Measurements from ENCODE around the gene BACE2. TPM values are rescaled to one million over a fixed set of nuclear protein-coding genes. Genes with fewer than 3 reads are reported as not detected.
"Not testable (repeated sequence)": the region's sequence is repeated elsewhere in the genome, so short reads cannot be mapped to it uniquely, and the experiment has no call there.

BACE2 gene
- total RNA-seq, 2 experiments from 2014 or later, result 0.32 to 0.73 TPM

GRCh38 chr21:41255190-41255589, 87.2 kb downstream of the BACE2 start:
- CTCF ChIA-PET, result no interaction called here
- POLR2A ChIA-PET, result no interaction called here

- POLR2A ChIA-PET, CTCF ChIA-PET: not testable (repeated sequence)
Measured at GRCh38 chr21:41256231-41256630, 88.3 kb downstream of the BACE2 start.

DNA sequence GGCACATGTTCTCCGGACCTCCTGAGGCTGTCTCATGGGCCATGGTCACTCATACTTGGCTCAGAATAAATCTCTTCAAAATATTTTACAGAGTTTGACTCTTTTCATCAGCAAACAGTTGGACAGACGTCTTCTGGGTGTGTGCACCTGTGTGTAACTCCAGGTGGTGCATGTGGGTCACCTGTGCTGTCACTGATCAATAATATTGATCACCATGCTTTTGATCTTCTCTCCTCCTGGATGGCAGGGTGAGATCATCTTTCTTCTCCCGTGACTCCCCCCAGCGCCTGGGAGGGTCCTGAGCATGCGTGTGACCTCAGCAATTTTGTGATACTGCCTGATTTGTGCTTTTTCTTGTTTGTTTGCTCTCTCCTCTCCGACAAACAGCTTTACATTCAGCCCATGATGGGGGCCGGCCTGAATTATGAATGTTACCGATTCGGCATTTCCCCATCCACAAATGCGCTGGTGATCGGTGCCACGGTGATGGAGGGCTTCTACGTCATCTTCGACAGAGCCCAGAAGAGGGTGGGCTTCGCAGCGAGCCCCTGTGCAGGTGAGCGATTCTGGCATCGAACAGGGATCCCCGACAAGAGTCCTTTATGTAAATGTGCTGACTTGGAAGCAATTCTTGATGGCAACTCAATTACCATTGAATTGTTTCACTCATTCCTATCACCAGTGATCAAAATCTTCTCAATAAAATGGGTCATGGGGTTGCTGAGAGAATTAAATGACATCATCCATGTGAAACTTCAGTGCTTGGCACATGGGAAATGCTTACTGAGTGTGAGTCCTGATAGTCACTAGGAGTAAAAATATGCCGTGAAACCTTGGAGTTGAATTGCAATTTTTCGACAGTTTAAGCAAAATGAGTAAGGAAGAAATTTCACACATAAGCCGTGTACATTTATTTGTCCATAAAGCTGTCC, 89.1 kb downstream of the BACE2 start:
- ChIA-PET CTCF (no interaction called here), POLR2A (no interaction called here)

DNA sequence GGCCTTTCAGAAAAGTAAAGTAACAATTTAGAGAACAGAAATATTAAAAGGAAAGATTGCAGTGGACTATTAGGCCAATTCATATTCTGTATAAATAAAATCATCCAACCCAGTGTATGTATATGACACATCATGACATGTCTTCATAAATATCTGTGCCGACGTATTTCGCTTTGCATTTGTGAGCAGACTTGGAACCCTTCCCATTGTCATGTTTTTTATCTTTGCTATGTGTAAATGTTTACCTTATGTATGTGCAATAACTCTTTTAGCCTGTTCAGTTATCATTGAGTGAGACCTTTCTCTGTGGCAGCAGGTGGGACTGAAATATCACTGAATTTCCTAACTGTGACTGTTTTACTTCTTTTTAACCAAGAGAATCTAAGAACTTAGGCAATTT, 90.7 kb downstream of the BACE2 start:
- ChIA-PET CTCF (no interaction called here), POLR2A (no interaction called here)

DNA sequence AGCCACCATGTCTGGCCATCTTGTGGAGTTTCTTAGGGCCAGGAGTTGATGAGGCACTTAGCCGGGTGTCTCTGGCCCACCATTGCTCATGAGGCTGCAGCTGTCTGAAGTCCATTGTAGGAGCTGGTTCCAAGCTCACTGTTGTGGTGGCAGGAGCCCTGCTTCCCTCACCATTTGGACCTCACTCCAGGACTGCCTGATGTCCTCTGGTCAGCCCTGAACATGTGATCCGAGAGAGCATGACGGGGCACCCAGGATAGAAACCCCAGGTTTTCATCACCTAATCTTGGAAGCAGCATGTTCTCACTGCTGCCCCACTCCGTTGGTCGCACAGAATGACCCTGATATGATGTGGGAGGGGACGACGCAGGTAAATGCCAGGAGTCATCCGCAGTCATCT, 92.5 kb downstream of the BACE2 start:
- ChIA-PET CTCF (no interaction called here), POLR2A (no interaction called here)

DNA sequence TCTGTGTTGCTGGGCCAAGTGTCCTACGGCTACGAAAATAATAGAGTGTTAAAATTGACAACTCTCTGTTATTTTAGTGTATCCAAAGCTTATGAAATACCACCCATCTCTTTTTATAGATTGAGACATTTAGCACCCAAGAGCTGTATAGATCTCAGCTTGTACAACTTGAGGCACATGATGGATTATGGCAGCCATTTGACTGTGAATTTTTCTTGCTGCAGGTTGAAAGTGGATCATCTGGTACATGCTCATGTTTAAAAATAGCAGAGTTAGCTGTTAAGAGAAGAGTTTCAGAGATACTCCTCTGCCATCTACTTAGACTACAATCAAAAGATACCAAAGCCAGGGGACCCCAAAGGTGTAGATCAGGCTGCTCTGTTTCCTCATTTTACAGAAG, 99.4 kb downstream of the BACE2 start:
- ChIA-PET POLR2A (no interaction called here), CTCF (no interaction called here)

DNA sequence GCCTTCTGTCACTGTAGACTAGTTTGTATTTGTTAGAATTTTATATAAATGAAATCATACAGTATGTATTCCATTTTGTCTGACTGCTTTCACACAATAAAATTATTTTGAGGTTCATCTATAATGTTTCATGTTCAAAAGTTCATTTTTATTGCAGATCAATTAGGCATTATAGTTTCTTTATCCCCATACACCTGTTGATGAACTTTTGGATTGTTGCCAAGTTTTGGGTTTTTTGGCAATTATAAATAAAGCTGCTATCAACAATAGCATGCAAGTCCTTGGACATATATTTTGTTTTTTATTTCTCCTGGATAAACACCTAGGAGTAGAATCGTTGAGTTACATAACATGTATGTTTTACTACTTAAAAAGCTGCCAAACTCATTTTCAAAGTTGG, 101.6 kb downstream of the BACE2 start:
- ChIA-PET CTCF (no interaction called here), POLR2A (no interaction called here)

GRCh38 chr21:41277196-41277595, 109.2 kb downstream of the BACE2 start:
- CTCF ChIA-PET, result no interaction called here
- POLR2A ChIA-PET, result no interaction called here

DNA sequence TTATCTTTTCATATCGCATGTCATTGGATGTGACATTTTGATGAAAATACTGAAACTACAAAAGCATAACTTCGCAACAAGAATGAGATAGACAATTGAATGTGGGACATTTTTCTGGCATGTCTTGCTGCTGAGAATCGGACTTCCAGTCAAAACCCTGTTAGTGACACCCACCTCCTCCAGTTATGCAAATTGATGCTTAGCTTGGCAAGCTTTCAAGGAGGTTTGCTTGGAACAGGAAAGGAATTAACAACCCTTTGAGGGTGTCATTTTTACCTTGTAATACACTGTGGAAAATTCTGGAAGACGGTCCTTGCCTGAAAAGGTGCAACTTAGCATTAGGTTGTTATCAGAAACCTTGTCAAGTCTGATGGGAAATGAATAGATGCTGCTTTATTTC, 109.9 kb downstream of the BACE2 start:
- POLR2A ChIA-PET, result no interaction called here
- CTCF ChIA-PET, result no interaction called here

DNA sequence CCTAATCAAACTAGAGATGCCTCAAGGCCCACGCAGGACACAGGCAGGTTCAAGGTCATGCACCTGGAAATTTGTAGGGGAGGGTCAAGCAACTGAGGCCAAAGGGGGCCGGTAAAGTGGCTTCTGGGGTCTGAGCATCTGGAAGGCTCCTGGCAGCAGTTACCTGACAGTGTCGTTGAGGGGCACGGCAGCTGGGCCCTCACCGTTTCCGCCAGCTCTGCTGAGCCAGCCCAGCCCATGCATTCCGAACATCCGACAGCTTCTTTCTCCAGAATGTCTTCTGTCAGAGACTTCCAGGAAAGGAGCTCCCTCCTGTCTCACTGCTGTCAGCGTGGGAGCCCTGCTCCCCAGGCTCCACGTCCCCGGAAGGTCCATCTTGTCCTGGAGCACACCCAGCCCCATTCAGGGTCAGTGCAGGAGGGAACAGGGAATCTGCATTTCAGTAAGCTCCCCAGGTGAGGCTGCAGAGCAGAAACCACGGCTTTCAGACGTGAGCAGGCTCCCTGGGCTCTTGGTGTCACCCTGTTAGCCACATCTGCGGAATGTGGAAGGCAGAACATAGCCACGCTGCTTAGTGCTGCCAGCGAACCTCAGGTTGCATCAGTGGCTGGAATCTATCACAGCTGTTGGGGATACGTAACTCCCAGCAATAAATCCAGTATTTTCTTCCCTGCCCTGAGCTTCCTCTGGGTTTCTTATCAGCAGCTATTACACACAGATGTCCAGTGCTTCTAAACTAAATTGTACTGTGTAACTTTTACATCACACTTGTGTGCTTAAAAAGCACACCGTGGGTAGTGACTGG, 112.4 kb downstream of the BACE2 start:
- ChIA-PET CTCF (interaction anchor here (0.5 to 1.1 kb wide), 2 partner anchors 164 to 180 kb away, joined by 3 to 4 read pairs; no protein-coding TSS in a partner anchor), POLR2A (no interaction called here)

DNA sequence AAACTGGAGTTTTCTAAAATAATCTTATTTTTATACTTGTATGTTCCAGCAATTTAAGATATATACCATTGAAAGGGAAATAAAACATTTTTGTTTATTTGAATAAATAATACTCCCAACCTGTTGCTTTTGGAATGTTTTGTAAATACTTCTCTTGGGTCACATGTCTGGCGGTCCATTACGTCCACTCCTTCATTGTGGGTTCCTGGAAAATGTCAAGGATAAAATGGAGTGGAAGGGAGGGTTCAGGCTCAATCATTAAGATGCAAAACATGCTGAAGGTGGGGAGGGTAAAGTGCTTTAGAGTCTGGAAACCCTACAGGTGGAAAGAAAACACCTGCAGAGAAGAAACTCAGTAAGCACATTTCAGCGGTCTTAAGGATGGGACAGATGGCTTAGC, 114.5 kb downstream of the BACE2 start:
- ChIA-PET POLR2A (no interaction called here), CTCF (interaction anchor here (1.0 to 2.5 kb wide), 6 partner anchors 8 to 834 kb away, joined by 3 to 12 read pairs (median 4); no protein-coding TSS in a partner anchor)

GRCh38 chr21:41283211-41283818, 115.4 kb downstream of the BACE2 start:
- ChIA-PET POLR2A (no interaction called here), CTCF (interaction anchor here (0.6 to 2.5 kb wide), 11 partner anchors 9 to 833 kb away, joined by 3 to 12 read pairs (median 4); no protein-coding TSS in a partner anchor)

GRCh38 chr21:41289431-41289830, 121.5 kb downstream of the BACE2 start:
- ChIA-PET CTCF (no interaction called here), POLR2A (no interaction called here)

DNA sequence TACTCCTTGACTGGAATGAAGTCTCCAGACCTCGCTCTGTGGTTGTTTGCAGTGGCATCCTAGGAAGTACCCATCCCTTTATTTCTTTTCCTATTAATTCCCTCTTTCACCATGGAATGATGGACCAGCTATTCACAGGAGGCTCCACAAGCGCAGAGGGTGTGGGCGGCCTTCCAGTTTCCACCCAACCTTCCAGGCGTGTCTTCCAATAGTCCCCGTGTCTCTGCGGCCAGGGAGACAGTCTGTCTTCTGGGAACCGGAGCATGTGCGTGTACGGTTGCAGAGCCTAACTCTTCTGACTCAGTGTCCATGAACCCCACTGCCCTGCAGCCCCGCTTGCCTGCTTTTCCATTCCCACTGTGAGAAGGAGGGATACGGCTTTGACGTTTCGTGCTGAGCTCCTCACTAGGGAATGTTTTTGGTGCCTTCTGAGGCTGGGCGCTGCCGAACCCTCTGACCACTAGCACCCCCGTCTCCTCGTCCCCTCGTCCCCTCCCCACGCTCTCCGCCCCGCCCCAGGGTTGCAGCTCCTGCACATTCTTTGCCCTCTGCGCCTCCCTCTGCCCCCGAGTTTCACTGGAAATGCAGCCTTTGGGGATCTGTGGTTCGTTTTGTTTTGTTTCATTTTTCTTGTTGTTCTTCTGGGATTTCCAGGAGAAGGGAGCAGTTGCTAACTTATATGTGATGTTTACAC, 122.3 kb downstream of the BACE2 start:
- CTCF ChIA-PET, result no interaction called here
- POLR2A ChIA-PET, result no interaction called here

DNA sequence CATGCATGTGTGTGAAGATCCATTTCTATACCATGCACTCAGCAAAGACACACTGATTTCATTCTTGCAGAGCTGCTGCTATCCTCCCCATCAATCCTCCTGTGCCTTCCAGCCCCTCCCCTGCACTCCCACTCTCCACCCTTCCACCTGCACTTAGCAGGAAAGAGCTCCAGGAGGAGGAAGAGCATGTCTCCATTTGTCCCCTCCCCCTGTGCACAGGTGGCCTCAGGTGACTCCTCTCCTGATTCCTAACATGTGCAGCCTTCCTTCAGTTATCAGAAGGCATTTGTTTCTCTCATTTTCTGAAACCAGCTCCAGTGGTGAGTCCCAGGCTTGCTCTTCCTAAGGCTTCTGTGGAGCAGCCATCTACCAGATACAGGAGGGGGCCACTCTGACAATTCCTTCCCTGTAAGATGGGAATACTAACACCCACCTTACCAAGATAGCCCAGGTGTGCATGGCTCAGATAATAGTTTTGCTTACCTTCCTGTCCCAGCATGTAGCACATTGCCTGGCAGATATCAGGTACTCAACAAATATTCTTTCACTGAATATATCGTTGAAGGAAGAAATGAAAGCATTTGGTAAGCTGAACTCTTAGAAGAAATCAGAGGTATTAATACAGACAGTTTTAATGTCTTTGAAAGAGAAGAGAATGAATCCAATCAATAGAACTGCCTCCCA, 126.7 kb downstream of the BACE2 start:
- ChIA-PET POLR2A (no interaction called here), CTCF (no interaction called here)

DNA sequence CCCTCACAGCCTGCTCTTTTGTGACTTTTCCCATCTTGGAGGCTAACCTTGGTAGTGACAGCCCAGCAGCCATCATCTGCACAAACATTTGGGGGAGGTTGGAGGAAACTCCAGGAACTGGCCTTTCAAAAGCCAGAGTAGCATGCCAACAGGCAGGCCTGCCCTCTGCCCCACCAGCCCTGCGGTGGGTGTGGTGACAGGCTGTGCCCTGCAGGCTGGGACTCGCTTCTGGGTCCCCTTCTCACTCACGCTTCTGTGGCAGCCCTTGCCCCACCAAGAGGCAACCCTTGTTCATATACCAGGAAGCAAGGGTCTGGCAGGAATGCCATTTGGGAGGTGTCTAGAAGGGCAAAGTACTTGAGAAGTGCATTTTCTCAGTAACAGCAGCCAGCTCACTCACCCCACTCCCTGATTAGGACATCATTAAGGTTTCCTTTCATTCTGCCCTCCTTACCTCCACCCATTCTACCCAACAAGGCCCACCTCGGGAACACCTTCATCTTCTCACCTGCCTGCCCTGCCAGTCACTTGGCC, 127.8 kb downstream of the BACE2 start:
- ChIA-PET CTCF (no interaction called here), POLR2A (no interaction called here)

GRCh38 chr21:41302976-41303375, 135.0 kb downstream of the BACE2 start:
- ChIA-PET CTCF (no interaction called here), POLR2A (no interaction called here)

GRCh38 chr21:41304068-41304720, 136.2 kb downstream of the BACE2 start:
- ChIA-PET CTCF (no interaction called here), POLR2A (no interaction called here)

DNA sequence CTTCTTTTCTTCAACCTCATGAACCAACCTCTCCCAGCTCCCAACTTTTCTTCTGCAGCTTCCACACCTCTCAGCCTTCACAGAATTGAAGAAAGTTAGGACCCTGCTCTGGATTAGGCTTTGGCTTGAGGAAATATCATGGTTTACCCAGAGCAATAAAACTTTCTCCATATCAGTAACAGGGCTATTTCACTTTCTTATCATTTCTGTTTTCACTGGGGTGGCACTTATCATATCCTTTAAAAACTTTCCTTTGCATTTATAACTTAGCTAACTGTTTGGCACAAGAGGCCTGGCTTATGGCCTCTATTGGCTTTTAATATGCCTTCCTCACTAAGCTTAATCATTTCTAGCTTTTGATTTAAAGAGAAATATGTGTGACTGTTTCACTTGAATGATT, 139.3 kb downstream of the BACE2 start:
- ChIA-PET POLR2A (no interaction called here), CTCF (interaction anchor here (0.7 kb wide), 1 partner anchor 314 kb away, joined by 3 read pairs; no protein-coding TSS in a partner anchor)
